GM19397 (cell line): ENCODE measurements around the gene GSAP.
A peak's percentile ranks its signal among the peaks of the same experiment; 100 is the strongest.
"Not testable (repeated sequence)": the region's sequence is repeated elsewhere in the genome, so short reads cannot be mapped to it uniquely, and the experiment has no call there.

Source experiments
- ATAC-seq: cut with Tn5 transposase; IDR thresholded peaks from one replicate; pipeline ENCODE4 v1.9.1; 2021; ENCODE audit warnings: mild to moderate bottlenecking, moderate library complexity; ENCODE audit not compliant: unreplicated experiment

The GSAP gene

GRCh38 chr7:77289387-77289786, 126.8 kb downstream of the GSAP start:
- no peak for ATAC-seq

- no peak for ATAC-seq
These were observed 127.4 kb downstream of the GSAP start for GRCh38 chr7:77288676-77289320.

GRCh38 chr7:77284616-77285015, 131.5 kb downstream of the GSAP start:
- no peak for ATAC-seq

- ATAC-seq: no peak
These were observed 132.1 kb downstream of the GSAP start for GRCh38 chr7:77284005-77284404.

- ATAC-seq: no peak
These were observed 133.3 kb downstream of the GSAP start for GRCh38 chr7:77282897-77283296.

- ATAC-seq: no peak
These were observed 134.2 kb downstream of the GSAP start for GRCh38 chr7:77281780-77282478.

- no peak for ATAC-seq
These were observed 140.0 kb downstream of the GSAP start for GRCh38 chr7:77276120-77276519.

GRCh38 chr7:77275663-77276062, 140.5 kb downstream of the GSAP start:
- not testable (repeated sequence) for ATAC-seq

GRCh38 chr7:77271766-77272165, 144.4 kb downstream of the GSAP start:
- ATAC-seq: no peak

- ATAC-seq: no peak
These were observed 146.1 kb downstream of the GSAP start for GRCh38 chr7:77270094-77270480.

GRCh38 chr7:77269360-77270093, 146.6 kb downstream of the GSAP start:
- peak; percentile 74 for ATAC-seq

GRCh38 chr7:77266291-77266794, 149.8 kb downstream of the GSAP start:
- peak; percentile 63 for ATAC-seq

- no peak for ATAC-seq
These were observed 150.5 kb downstream of the GSAP start for GRCh38 chr7:77265666-77266065.

- ATAC-seq: no peak
These were observed 153.8 kb downstream of the GSAP start for GRCh38 chr7:77262316-77262715.
